Naive thymus-derived CD4-positive, alpha-beta T cell (primary cell): ENCODE results near the gene ATP2B2. TPM values are rescaled to one million over a fixed set of nuclear protein-coding genes. Genes with fewer than 3 reads are reported as not detected.

Experiments used
- ATAC-seq: fragments of 150-1000 bp; cut with Tn5 transposase; 2 replicates; pipeline ENCODE4 v1.10.0; 2021; ENCODE audit warnings: mild to moderate bottlenecking, moderate library complexity
- CTCF ChIA-PET: fragments of 350-600 bp; sonication (Branson Sonifier 250); formaldehyde crosslinking; loops from one replicate; lab custom pipeline; 2021; ENCODE audit warnings: antibody characterized with exemption; lab: Charles Lee
- POLR2A ChIA-PET: fragments of 350-600 bp; sonication (Branson Sonifier 250); formaldehyde crosslinking; loops from one replicate; lab custom pipeline; 2021; ENCODE audit warnings: antibody characterized with exemption, inconsistent platforms; lab: Charles Lee
- DNase-seq, 9 donors: peaks; one replicate each; pipeline versions ENCODE4 v3.0.0 to v3.0.0-alpha.2; 2020 to 2022; ENCODE audit warnings: mixed read lengths in 1 of 9
- H3K27ac ChIP-seq: one replicate; pipeline ENCODE4 v1.7.0; 2013; ENCODE audit warnings: mild to moderate bottlenecking, low read depth, low read length, moderate library complexity
- H3K27me3 ChIP-seq, 2 donors: one replicate each; pipeline ENCODE4 v1.7.0; 2013; ENCODE audit warnings: low read length in 2 of 2, mild to moderate bottlenecking in 2 of 2, moderate library complexity in 2 of 2; ENCODE audit not compliant: control insufficient read depth in 2 of 2, insufficient read depth in 2 of 2
- H3K36me3 ChIP-seq, 3 experiments: 1 replicate in 2 of 3; 2 replicates in 1 of 3; pipeline ENCODE4 v1.7.0; 2013; ENCODE audit warnings: low read length in 3 of 3, mild to moderate bottlenecking in 3 of 3, moderate library complexity in 1 of 3; ENCODE audit not compliant: insufficient read depth in 3 of 3, control insufficient read depth in 2 of 3
- H3K4me1 ChIP-seq, 2 donors: one replicate each; pipeline ENCODE4 v1.7.0; 2013; ENCODE audit warnings: low read length in 2 of 2, mild to moderate bottlenecking in 2 of 2, moderate library complexity in 1 of 2; ENCODE audit not compliant: control insufficient read depth in 2 of 2, insufficient read depth in 2 of 2
- H3K4me3 ChIP-seq: 2 replicates; pipeline ENCODE4 v1.7.0; 2013; ENCODE audit warnings: mild to moderate bottlenecking, low read length
- H3K9me3 ChIP-seq, 3 experiments: 1 replicate in 2 of 3; 2 replicates in 1 of 3; pipeline ENCODE4 v1.7.0; 2013; ENCODE audit warnings: low read length in 3 of 3; ENCODE audit not compliant: control insufficient read depth in 2 of 3
- H3K27ac Mint-ChIP-seq, 9 donors: one replicate each; pipeline ENCODE4 v1.8.0; 2020 to 2022; ENCODE audit warnings: mixed read lengths in 9 of 9, mild to moderate bottlenecking in 8 of 9, moderate library complexity in 5 of 9, inconsistent platforms in 2 of 9
- H3K27me3 Mint-ChIP-seq, 5 donors: one replicate each; pipeline ENCODE4 v1.8.0; 2021 to 2022; ENCODE audit warnings: mixed read lengths in 5 of 5, mild to moderate bottlenecking in 1 of 5
- H3K36me3 Mint-ChIP-seq, 5 donors: one replicate each; pipeline ENCODE4 v1.8.0; 2020 to 2022; ENCODE audit warnings: mixed read lengths in 5 of 5, mild to moderate bottlenecking in 3 of 5, inconsistent platforms in 1 of 5
- H3K4me1 Mint-ChIP-seq, 7 donors: one replicate each; pipeline ENCODE4 v1.8.0; 2020 to 2022; ENCODE audit warnings: mixed read lengths in 7 of 7, mild to moderate bottlenecking in 3 of 7, inconsistent platforms in 1 of 7
- H3K4me3 Mint-ChIP-seq, 10 donors: one replicate each; pipeline ENCODE4 v1.8.0; 2020 to 2022; ENCODE audit warnings: mild to moderate bottlenecking in 10 of 10, mixed read lengths in 10 of 10, moderate library complexity in 6 of 10, inconsistent platforms in 2 of 10
- H3K9me3 Mint-ChIP-seq, 11 donors: one replicate each; pipeline ENCODE4 v1.8.0; 2020 to 2022; ENCODE audit warnings: mixed read lengths in 11 of 11, mild to moderate bottlenecking in 4 of 11, inconsistent platforms in 1 of 11, moderate library complexity in 1 of 11
- intact Hi-C, 2 donors: fragments of 100-400 bp; cut with micrococcal nuclease; formaldehyde crosslinking; loops; one replicate each; pipeline ENCODE4 v1.15.1; 2023
- polyA plus RNA-seq, 2 donors: library from polyadenylated mRNA; unstranded; fragments of 300-500 nt; fragmentation: Illumina TruSeq; gene quantifications; one replicate each; pipeline ENCODE4 v1.2.3, GENCODE V29; 2021
- total RNA-seq, 6 experiments: library from RNA in 5 of 6; stranded (reverse) in 5 of 6; gene quantifications; 1 replicate in 5 of 6; 2 replicates in 1 of 6; pipeline ENCODE4 v1.2.3 and lab custom pipeline; 2021 to 2026

Gene ATP2B2
- total and polyA plus RNA-seq, 7 experiments from 2014 or later, result not detected

- H3K27ac Mint-ChIP-seq, result no peak overlapping the region
- peaks cover 21 to 40% (median 29%) of the 10 kb centered on the region in 5 donors for H3K27me3 Mint-ChIP-seq
- H3K27me3 ChIP-seq, result no peaks in the 10 kb centered on the region
- H3K27ac ChIP-seq, result no peak overlapping the region
- ChIA-PET POLR2A (no interaction called here), CTCF (no interaction called here)
- intact Hi-C loops, result no loop called here
- H3K4me1 Mint-ChIP-seq, result peaks cover 0 to 1% (median 0%) of the 10 kb centered on the region in 7 donors
- no peak for DNase-seq
- H3K4me3 ChIP-seq, result no peak overlapping the region
- no peak overlapping the region for H3K4me3 Mint-ChIP-seq
- no peaks in the 10 kb centered on the region for H3K4me1 ChIP-seq
- no peaks in the 10 kb centered on the region for H3K36me3 Mint-ChIP-seq
- no peaks in the 10 kb centered on the region for H3K9me3 ChIP-seq
- peaks cover 0 to 1% (median 0%) of the 10 kb centered on the region in 11 donors for H3K9me3 Mint-ChIP-seq
- no peaks in the 10 kb centered on the region for H3K36me3 ChIP-seq
- ATAC-seq, result no peak
Observed at GRCh38 chr3:10526366-10526765, 21.0 kb upstream of the ATP2B2 start.

- H3K36me3 ChIP-seq, result no peaks in the 10 kb centered on the region
- H3K9me3 Mint-ChIP-seq, result peaks cover 0 to 1% (median 0%) of the 10 kb centered on the region in 11 donors
- ChIA-PET CTCF (no interaction called here), POLR2A (no interaction called here)
- peaks cover 0 to 1% (median 0%) of the 10 kb centered on the region in 7 donors for H3K4me1 Mint-ChIP-seq
- H3K36me3 Mint-ChIP-seq, result no peaks in the 10 kb centered on the region
- no peak overlapping the region for H3K27ac Mint-ChIP-seq
- no peak overlapping the region for H3K4me3 Mint-ChIP-seq
- H3K27ac ChIP-seq, result no peak overlapping the region
- no peaks in the 10 kb centered on the region for H3K4me1 ChIP-seq
- H3K9me3 ChIP-seq, result no peaks in the 10 kb centered on the region
- intact Hi-C loops, result no loop called here
- peaks cover 21 to 42% (median 29%) of the 10 kb centered on the region in 5 donors for H3K27me3 Mint-ChIP-seq
- no peak overlapping the region for H3K4me3 ChIP-seq
- no peak for DNase-seq
- H3K27me3 ChIP-seq, result no peaks in the 10 kb centered on the region
- ATAC-seq, result no peak
Observed at GRCh38 chr3:10524799-10525301, 19.5 kb upstream of the ATP2B2 start.

DNA sequence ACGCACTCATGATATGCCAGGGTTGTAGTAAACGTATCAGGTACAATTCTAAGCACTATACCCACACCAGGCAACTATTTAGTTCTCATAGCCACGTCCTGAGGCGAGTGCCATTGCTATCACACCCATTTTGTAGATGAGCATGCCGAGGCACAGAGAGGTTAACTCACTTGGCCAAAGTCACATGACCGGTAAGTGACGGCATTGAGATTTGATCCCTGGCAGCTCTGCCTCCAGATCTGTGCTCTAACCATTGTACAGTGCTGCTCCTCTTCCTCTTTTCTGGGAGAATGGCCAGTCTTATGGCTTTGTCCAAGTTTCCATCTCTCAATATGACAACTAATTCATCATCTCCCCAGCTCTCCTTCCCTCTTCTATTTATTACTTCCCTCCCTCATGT lies 18.9 kb upstream of the ATP2B2 start:
- ChIA-PET CTCF (no interaction called here), POLR2A (no interaction called here)
- no peak overlapping the region for H3K27ac Mint-ChIP-seq
- H3K4me1 Mint-ChIP-seq, result peaks cover 0 to 1% (median 0%) of the 10 kb centered on the region in 7 donors
- peaks cover 0 to 1% (median 0%) of the 10 kb centered on the region in 11 donors for H3K9me3 Mint-ChIP-seq
- no peaks in the 10 kb centered on the region for H3K36me3 ChIP-seq
- H3K27me3 Mint-ChIP-seq, result peaks cover 21 to 42% (median 29%) of the 10 kb centered on the region in 5 donors
- H3K4me1 ChIP-seq, result no peaks in the 10 kb centered on the region
- H3K4me3 Mint-ChIP-seq, result no peak overlapping the region
- H3K36me3 Mint-ChIP-seq, result no peaks in the 10 kb centered on the region
- DNase-seq, result no peak
- no peaks in the 10 kb centered on the region for H3K9me3 ChIP-seq
- intact Hi-C loops, result no loop called here
- no peak overlapping the region for H3K27ac ChIP-seq
- H3K4me3 ChIP-seq, result no peak overlapping the region
- no peaks in the 10 kb centered on the region for H3K27me3 ChIP-seq
- no peak for ATAC-seq

GRCh38 chr3:10523561-10523960 lies 18.2 kb upstream of the ATP2B2 start:
- CTCF ChIA-PET, result no interaction called here
- ATAC-seq (no peak), DNase-seq (no peak)
- Histone ChIP-seq H3K27me3 (no peaks in the 10 kb centered on the region), H3K9me3 (no peaks in the 10 kb centered on the region), H3K36me3 (no peaks in the 10 kb centered on the region), H3K4me3 (no peak overlapping the region), H3K4me1 (no peaks in the 10 kb centered on the region), H3K27ac (no peak overlapping the region)
- no peak overlapping the region for H3K27ac Mint-ChIP-seq
- POLR2A ChIA-PET, result interaction anchor here (0.6 kb wide), 1 partner anchor 12 kb away, joined by 3 read pairs; no protein-coding TSS in a partner anchor
- intact Hi-C loops, result no loop called here
- H3K4me1 Mint-ChIP-seq, result peaks cover 0 to 1% (median 0%) of the 10 kb centered on the region in 7 donors
- H3K9me3 Mint-ChIP-seq, result peaks cover 0 to 1% (median 0%) of the 10 kb centered on the region in 11 donors
- no peaks in the 10 kb centered on the region for H3K36me3 Mint-ChIP-seq
- H3K4me3 Mint-ChIP-seq, result no peak overlapping the region
- H3K27me3 Mint-ChIP-seq, result peaks cover 21 to 42% (median 29%) of the 10 kb centered on the region in 5 donors

- H3K9me3 ChIP-seq, result no peaks in the 10 kb centered on the region
- ChIA-PET POLR2A (interaction anchor here (0.6 kb wide), 1 partner anchor 11 kb away, joined by 3 read pairs; no protein-coding TSS in a partner anchor), CTCF (no interaction called here)
- no peak for DNase-seq
- intact Hi-C loops, result loop anchor here in 1 of 2 donors (1.0 kb wide), 1 partner anchor 178 kb away; no protein-coding TSS in a partner anchor
- H3K4me3 Mint-ChIP-seq, result no peak overlapping the region
- peaks cover 0 to 1% (median 0%) of the 10 kb centered on the region in 7 donors for H3K4me1 Mint-ChIP-seq
- H3K36me3 ChIP-seq, result no peaks in the 10 kb centered on the region
- no peaks in the 10 kb centered on the region for H3K4me1 ChIP-seq
- no peak for ATAC-seq
- H3K27ac Mint-ChIP-seq, result no peak overlapping the region
- peaks cover 21 to 42% (median 29%) of the 10 kb centered on the region in 5 donors for H3K27me3 Mint-ChIP-seq
- peaks cover 0 to 1% (median 0%) of the 10 kb centered on the region in 11 donors for H3K9me3 Mint-ChIP-seq
- H3K4me3 ChIP-seq, result no peak overlapping the region
- no peaks in the 10 kb centered on the region for H3K27me3 ChIP-seq
- no peaks in the 10 kb centered on the region for H3K36me3 Mint-ChIP-seq
- H3K27ac ChIP-seq, result no peak overlapping the region
Observed at GRCh38 chr3:10522646-10523303, 17.4 kb upstream of the ATP2B2 start.

DNA sequence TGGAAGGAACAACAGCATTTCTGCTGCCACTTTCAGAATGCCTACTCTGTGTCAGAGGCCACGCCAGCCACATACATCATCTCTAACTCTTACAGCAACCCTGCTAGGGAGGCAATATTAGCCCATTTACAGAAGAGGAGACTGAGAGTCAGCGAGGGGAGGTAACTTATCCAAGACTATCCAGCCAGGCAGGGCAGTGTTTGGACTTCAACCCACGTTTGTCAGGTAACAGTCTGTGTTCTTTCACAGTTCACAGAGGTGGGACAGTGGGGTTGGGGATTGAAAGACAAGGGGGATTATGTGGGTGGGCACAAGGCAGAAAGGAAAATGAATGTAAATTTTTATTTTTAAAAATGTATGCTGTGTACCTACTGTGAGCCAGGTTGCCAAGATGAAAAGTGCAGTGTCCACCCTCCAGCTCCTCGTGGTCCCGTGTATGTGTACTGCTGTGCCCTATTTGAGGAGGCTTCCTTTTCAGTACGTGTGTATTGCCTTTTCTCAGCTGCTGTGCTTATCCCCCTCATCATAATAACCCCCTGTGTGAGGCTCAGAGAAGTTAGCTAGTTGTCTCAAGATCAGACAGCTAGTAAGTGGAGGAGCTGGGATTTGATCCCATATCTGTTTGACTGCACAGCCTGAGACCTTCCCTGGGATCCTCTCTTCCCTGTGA lies 16.5 kb upstream of the ATP2B2 start:
- peaks cover 21 to 42% (median 29%) of the 10 kb centered on the region in 5 donors for H3K27me3 Mint-ChIP-seq
- Histone ChIP-seq H3K36me3 (no peaks in the 10 kb centered on the region), H3K27ac (no peak overlapping the region), H3K9me3 (no peaks in the 10 kb centered on the region), H3K27me3 (no peaks in the 10 kb centered on the region), H3K4me1 (no peaks in the 10 kb centered on the region), H3K4me3 (no peak overlapping the region)
- peaks cover 0 to 1% (median 0%) of the 10 kb centered on the region in 7 donors for H3K4me1 Mint-ChIP-seq
- H3K4me3 Mint-ChIP-seq, result no peak overlapping the region
- intact Hi-C loops, result loop anchor here in 1 of 2 donors (1.0 kb wide), 1 partner anchor 178 kb away; no protein-coding TSS in a partner anchor
- no peaks in the 10 kb centered on the region for H3K36me3 Mint-ChIP-seq
- no peak for ATAC-seq
- POLR2A ChIA-PET, result no interaction called here
- peak overlapping the region in 1 of 9 donors; percentile 46 for H3K27ac Mint-ChIP-seq
- CTCF ChIA-PET, result no interaction called here
- peaks cover 0 to 1% (median 0%) of the 10 kb centered on the region in 11 donors for H3K9me3 Mint-ChIP-seq
- DNase-seq, result no peak
